Smooth muscle cell (in vitro differentiated cells): ENCODE results near the gene MAPK14. TPM values are rescaled to one million over a fixed set of nuclear protein-coding genes. Genes with fewer than 3 reads are reported as not detected.

Source experiments
- DNase-seq: peaks from one replicate; lab custom pipeline; 2025; ENCODE audit not compliant: unreplicated experiment; lab: John Stamatoyannopoulos, UW
- H2AFZ ChIP-seq: fragments of 200-600 bp; sonication (generic); 2 replicates; pipeline ENCODE4 v1.6.0; 2016; ENCODE audit warnings: antibody characterized with exemption, low read depth, mild to moderate bottlenecking
- H3F3A ChIP-seq: fragments of 200-600 bp; sonication (generic); 2 replicates; pipeline ENCODE4 v1.6.0; 2017; ENCODE audit warnings: antibody characterized with exemption, low read depth
- H3K27ac ChIP-seq: fragments of 200-600 bp; sonication (generic); 2 replicates; pipeline ENCODE4 v1.5.1; 2016; ENCODE audit warnings: low read depth, mild to moderate bottlenecking
- H3K27me3 ChIP-seq: fragments of 200-600 bp; sonication (generic); 2 replicates; pipeline ENCODE4 v1.6.1; 2016; ENCODE audit warnings: low read depth, mild to moderate bottlenecking
- H3K36me3 ChIP-seq: fragments of 200-600 bp; sonication (generic); 2 replicates; pipeline ENCODE4 v1.5.1; 2016; ENCODE audit warnings: low read depth
- H3K4me1 ChIP-seq: fragments of 200-600 bp; sonication (generic); 2 replicates; pipeline ENCODE4 v1.5.1; 2016; ENCODE audit warnings: low read depth
- H3K4me2 ChIP-seq: fragments of 200-600 bp; sonication (generic); 2 replicates; pipeline ENCODE4 v1.6.0; 2016; ENCODE audit warnings: mild to moderate bottlenecking
- H3K4me3 ChIP-seq: fragments of 200-600 bp; sonication (generic); 2 replicates; pipeline ENCODE4 v1.5.1; 2016; ENCODE audit warnings: mild to moderate bottlenecking
- H3K79me2 ChIP-seq: fragments of 200-600 bp; sonication (generic); 2 replicates; pipeline ENCODE4 v1.6.0; 2016; ENCODE audit warnings: low read depth, mild to moderate bottlenecking
- H3K9ac ChIP-seq: fragments of 200-600 bp; sonication (generic); 2 replicates; pipeline ENCODE4 v1.6.0; 2016; ENCODE audit warnings: low read depth
- H3K9me3 ChIP-seq: fragments of 200-600 bp; sonication (generic); replicated peaks from 2 replicates; pipeline ENCODE4 v1.5.1; 2016; ENCODE audit warnings: low read depth
- H4K20me1 ChIP-seq: fragments of 200-600 bp; sonication (generic); 2 replicates; pipeline ENCODE4 v1.6.0; 2016; ENCODE audit warnings: low read depth
- CTCF ChIP-seq: fragments of 200-600 bp; sonication (generic); IDR thresholded peaks from 2 replicates; pipeline ENCODE4 v1.5.1; 2017; ENCODE audit warnings: borderline replicate concordance, mild to moderate bottlenecking, antibody characterized with exemption; ENCODE audit not compliant: insufficient read depth, poor library complexity, severe bottlenecking
- WGBS: methylation state at CpG from one replicate; pipeline ENCODE4 v1.1.7; 2016; ENCODE audit warnings: low lambda C conversion rate; 5-methylcytosine and 5-hydroxymethylcytosine counted together
- polyA plus RNA-seq: library from polyadenylated mRNA; unstranded; fragments of >200 nt; fragmentation: Nextera tagmentation; extraction: Ambion mirVana; gene quantifications from 2 replicates; pipeline ENCODE4 v1.2.1, GENCODE V29; 2016
- total RNA-seq: library from RNA; depleted of rRNA; stranded (reverse); fragments of >200 nt; gene quantifications from 2 replicates; pipeline ENCODE4 v1.2.3, GENCODE V29; 2014

The MAPK14 gene
- total and polyA plus RNA-seq, 2 experiments from 2014 or later: 28.0 to 62.8 TPM

DNA sequence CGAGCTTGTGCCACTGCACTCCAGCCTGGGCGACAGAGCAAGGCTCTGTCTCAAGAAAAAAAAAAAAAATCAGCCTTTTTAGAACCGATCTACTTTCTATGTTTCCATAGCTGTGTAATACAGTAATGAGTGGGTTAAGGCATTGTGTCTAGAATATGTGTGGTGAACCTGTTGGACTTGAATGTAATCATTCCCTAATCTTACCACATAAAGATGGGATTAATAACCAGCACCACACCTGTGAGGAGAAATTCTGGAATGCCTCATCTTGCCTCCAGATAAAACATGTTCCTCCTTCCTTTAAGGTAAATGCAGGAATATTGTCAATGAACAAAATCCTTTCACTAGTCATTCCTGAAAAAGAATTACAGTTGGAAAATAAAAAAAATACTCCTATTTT lies 43.7 kb downstream of the MAPK14 start:
- no peak for DNase-seq
- Histone ChIP-seq H2AFZ (no peak overlapping the region), H3K4me3 (no peak overlapping the region), H3K9ac (no peak overlapping the region), H4K20me1 (peaks cover 83% of the 10 kb centered on the region), H3K9me3 (no peaks in the 10 kb centered on the region), H3K79me2 (peaks cover 52% of the 10 kb centered on the region), H3K36me3 (no peaks in the 10 kb centered on the region), H3K27ac (no peak overlapping the region), H3K4me1 (peaks cover 12% of the 10 kb centered on the region), H3K4me2 (no peak overlapping the region), H3K27me3 (no peaks in the 10 kb centered on the region), H3F3A (peaks cover 10% of the 10 kb centered on the region)
- WGBS: 96% methylated on average over 3 of the region's 3 CpGs
- TF ChIP-seq CTCF: no peak

- H3K9ac ChIP-seq: no peak overlapping the region
- no peaks in the 10 kb centered on the region for H3K27me3 ChIP-seq
- DNase-seq: no peak
- peaks cover 83% of the 10 kb centered on the region for H4K20me1 ChIP-seq
- 97% methylated on average over 1 of the region's 1 CpG for WGBS
- H3K79me2 ChIP-seq: peaks cover 52% of the 10 kb centered on the region
- no peaks in the 10 kb centered on the region for H3K36me3 ChIP-seq
- no peak overlapping the region for H3K27ac ChIP-seq
- H3K4me2 ChIP-seq: no peak overlapping the region
- no peaks in the 10 kb centered on the region for H3K9me3 ChIP-seq
- no peak for TF ChIP-seq CTCF
- peaks cover 7% of the 10 kb centered on the region for H3F3A ChIP-seq
- no peak overlapping the region for H3K4me3 ChIP-seq
- no peak overlapping the region for H2AFZ ChIP-seq
- H3K4me1 ChIP-seq: peaks cover 12% of the 10 kb centered on the region
These were observed 44.1 kb downstream of the MAPK14 start for GRCh38 chr6:36071714-36072113.

GRCh38 chr6:36072681-36073080 lies 45.1 kb downstream of the MAPK14 start:
- no peak overlapping the region for H2AFZ ChIP-seq
- no peak overlapping the region for H3K27ac ChIP-seq
- no peaks in the 10 kb centered on the region for H3K9me3 ChIP-seq
- no peak overlapping the region for H3K4me3 ChIP-seq
- TF ChIP-seq CTCF: no peak
- H4K20me1 ChIP-seq: peaks cover 78% of the 10 kb centered on the region
- WGBS: 95% methylated on average over 4 of the region's 4 CpGs
- peaks cover 44% of the 10 kb centered on the region for H3K79me2 ChIP-seq
- H3K9ac ChIP-seq: no peak overlapping the region
- H3K4me1 ChIP-seq: peaks cover 2% of the 10 kb centered on the region
- DNase-seq: no peak
- no peaks in the 10 kb centered on the region for H3K36me3 ChIP-seq
- H3K4me2 ChIP-seq: no peak overlapping the region
- H3F3A ChIP-seq: no peaks in the 10 kb centered on the region
- H3K27me3 ChIP-seq: no peaks in the 10 kb centered on the region

- DNase-seq: no peak
- Histone ChIP-seq H2AFZ (no peak overlapping the region), H3K4me2 (no peak overlapping the region), H3K9ac (no peak overlapping the region), H3K4me3 (no peak overlapping the region), H3K79me2 (peaks cover 39% of the 10 kb centered on the region), H3F3A (no peaks in the 10 kb centered on the region), H3K36me3 (peaks cover under 1% of the 10 kb centered on the region), H3K4me1 (no peaks in the 10 kb centered on the region), H4K20me1 (peaks cover 68% of the 10 kb centered on the region), H3K27ac (no peak overlapping the region), H3K27me3 (no peaks in the 10 kb centered on the region), H3K9me3 (no peaks in the 10 kb centered on the region)
- no peak for TF ChIP-seq CTCF
These were observed 46.0 kb downstream of the MAPK14 start for GRCh38 chr6:36073587-36073986.
